GM12878 (cell line): Measurements from ENCODE around the gene ITPR3. TPM values are rescaled to one million over a fixed set of nuclear protein-coding genes. Genes with fewer than 3 reads are reported as not detected.

Source experiments
- ATAC-seq: fragments of 200-7000 bp; cut with Tn5 transposase; 3 replicates; pipeline ENCODE4 v1.9.1; 2020; ENCODE audit warnings: mild to moderate bottlenecking, moderate library complexity
- BruUV-seq: library from RNA; stranded (reverse); fragments of 400-500 nt; replicated peaks from 2 replicates; lab custom pipeline; 2021; lab: Mats Ljungman, UMichigan
- CTCF ChIA-PET: fragments of 300-600 bp; sonication (Branson Sonifier 250); formaldehyde crosslinking; extraction: SDS; loops from one replicate; lab custom pipeline; 2021; ENCODE audit warnings: inconsistent platforms; lab: Yijun Ruan, JAX
- POLR2A ChIA-PET: fragments of 350-600 bp; formaldehyde crosslinking; extraction: SDS; loops from one replicate; lab custom pipeline; 2021; ENCODE audit warnings: inconsistent platforms; lab: Charles Lee
- RAD21 ChIA-PET: fragments of 300-600 bp; sonication (Branson Sonifier 250); formaldehyde crosslinking; loops from one replicate; lab custom pipeline; 2023; ENCODE audit warnings: antibody characterized with exemption; ENCODE audit not compliant: unreplicated experiment; lab: Charles Lee
- SMC1A ChIA-PET: fragments of 300-600 bp; sonication (Branson Sonifier 250); formaldehyde crosslinking; loops from one replicate; lab custom pipeline; 2023; ENCODE audit not compliant: unreplicated experiment, uncharacterized antibody; lab: Charles Lee
- DNase-seq: peaks from one replicate; pipeline ENCODE4 v3.0.0-alpha.2; 2011; ENCODE audit warnings: low read depth, low spot score
- FAIRE-seq: peaks from 3 replicates; lab custom pipeline; 2011; peaks lifted over from hg19 to GRCh38; lab: Jason Lieb, UNC
- H2AFZ ChIP-seq: 2 replicates; pipeline ENCODE4 v1.6.0; 2011; ENCODE audit warnings: low read depth, low read length, control low read depth; ENCODE audit not compliant: control insufficient read depth
- H3K27ac ChIP-seq: 2 replicates; pipeline ENCODE4 v1.5.1; 2011; ENCODE audit warnings: control low read depth; ENCODE audit not compliant: control insufficient read depth, insufficient read depth
- H3K27me3 ChIP-seq, 2 experiments: replicated peaks in 1 of 2; 2 replicates each; pipeline versions ENCODE4 v1.6.0 to v1.6.1; 2011; ENCODE audit warnings: low read length in 1 of 2; ENCODE audit not compliant: control insufficient read depth in 2 of 2, insufficient read depth in 2 of 2
- H3K36me3 ChIP-seq, 2 experiments: 2 replicates each; pipeline ENCODE4 v1.5.1; 2011; ENCODE audit warnings: low read length in 1 of 2; ENCODE audit not compliant: control insufficient read depth in 2 of 2, insufficient read depth in 2 of 2
- H3K4me1 ChIP-seq: 2 replicates; pipeline ENCODE4 v1.6.1; 2011; ENCODE audit warnings: mild to moderate bottlenecking, low read length, moderate library complexity, mixed read lengths; ENCODE audit not compliant: control insufficient read depth, insufficient read depth
- H3K4me2 ChIP-seq: 2 replicates; pipeline ENCODE4 v1.6.0; 2011; ENCODE audit warnings: control low read depth; ENCODE audit not compliant: control insufficient read depth, insufficient read depth
- H3K4me3 ChIP-seq: fragments of 200-600 bp; sonication (generic); 2 replicates; pipeline ENCODE4 v1.5.1; 2016
- H3K79me2 ChIP-seq: 2 replicates; pipeline ENCODE4 v1.6.0; 2011; ENCODE audit warnings: low read length; ENCODE audit not compliant: control insufficient read depth, insufficient read depth
- H3K9ac ChIP-seq: 2 replicates; pipeline ENCODE4 v1.8.0; 2011; ENCODE audit warnings: low read length, control low read depth, mixed read lengths; ENCODE audit not compliant: control insufficient read depth, insufficient read depth
- H3K9me3 ChIP-seq: replicated peaks from 3 replicates; pipeline ENCODE4 v1.5.1; 2011; ENCODE audit warnings: mild to moderate bottlenecking, low read length; ENCODE audit not compliant: control insufficient read depth, insufficient read depth
- H4K20me1 ChIP-seq: 2 replicates; pipeline ENCODE4 v1.6.0; 2011; ENCODE audit not compliant: control insufficient read depth, insufficient read depth
- CEBPB ChIP-seq, 2 experiments: fragments of 150-350 bp in 1 of 2; IDR thresholded peaks; 2 replicates each; pipeline ENCODE4 v1.6.1; 2012 to 2014; ENCODE audit warnings: low read depth in 2 of 2, low read length in 2 of 2, borderline replicate concordance in 1 of 2, inconsistent platforms in 1 of 2
- CREB1 ChIP-seq: IDR thresholded peaks from 2 replicates; pipeline ENCODE4 v1.6.1; 2012; ENCODE audit warnings: low read depth, mild to moderate bottlenecking, inconsistent platforms
- ESRRA ChIP-seq: IDR thresholded peaks from 2 replicates; pipeline ENCODE4 v1.6.1; 2012; ENCODE audit warnings: mild to moderate bottlenecking, low read length, improper control_type of control experiment
- EZH2 ChIP-seq: IDR thresholded peaks from 2 replicates; pipeline ENCODE4 v1.6.1; 2012; ENCODE audit warnings: low read depth, mild to moderate bottlenecking, control low read depth, inconsistent platforms, low read length, borderline replicate concordance; ENCODE audit not compliant: control insufficient read depth
- GATAD2B ChIP-seq: fragments of 450-650 bp; conservative IDR thresholded peaks from 2 replicates; pipeline ENCODE4 v1.6.1; 2017; ENCODE audit warnings: low read depth, mild to moderate bottlenecking, moderate library complexity
- KLF5 ChIP-seq: fragments of 450-650 bp; IDR thresholded peaks from 2 replicates; pipeline ENCODE4 v1.6.1; 2014; ENCODE audit warnings: mild to moderate bottlenecking; ENCODE audit not compliant: partially characterized antibody
- RUNX3 ChIP-seq: IDR thresholded peaks from 2 replicates; pipeline ENCODE4 v1.6.1; 2012; ENCODE audit warnings: low read length, inconsistent platforms
- SIN3A ChIP-seq: IDR thresholded peaks from 2 replicates; pipeline ENCODE4 v1.6.1; 2012; ENCODE audit warnings: low read depth, low read length, improper control_type of control experiment
- SMC3 ChIP-seq: IDR thresholded peaks from 2 replicates; pipeline ENCODE4 v1.6.1; 2011; ENCODE audit warnings: low read length, improper control_type of control experiment, borderline replicate concordance
- TCF3 ChIP-seq: IDR thresholded peaks from 2 replicates; pipeline ENCODE4 v1.6.1; 2012; ENCODE audit warnings: low read depth, mild to moderate bottlenecking, low read length, borderline replicate concordance; ENCODE audit not compliant: insufficient read depth
- TCF7 ChIP-seq: IDR thresholded peaks from 2 replicates; pipeline ENCODE4 v1.6.1; 2014; ENCODE audit warnings: antibody characterized with exemption, borderline replicate concordance
- ZBED1 ChIP-seq: IDR thresholded peaks from 2 replicates; pipeline ENCODE4 v1.6.1; 2016; ENCODE audit warnings: borderline replicate concordance
- ZSCAN29 ChIP-seq: fragments of 450-650 bp; IDR thresholded peaks from 2 replicates; pipeline ENCODE4 v1.6.1; 2017; ENCODE audit warnings: mild to moderate bottlenecking, moderate library complexity
- WGBS: methylation state at CpG from one replicate; pipeline ENCODE4 v1.1.6; 2016; ENCODE audit warnings: low lambda C conversion rate; ENCODE audit not compliant: insufficient replicate concordance, insufficient coverage; ENCODE audit errors: missing lambda C conversion rate; 5-methylcytosine and 5-hydroxymethylcytosine counted together
- in situ Hi-C: fragments of 300-500 bp; cut with MboI; formaldehyde crosslinking; loops from 9 replicates; pipeline ENCODE4 v1.14.3; 2018; ENCODE audit warnings: mixed read lengths
- intact Hi-C: fragments of 100-400 bp; cut with micrococcal nuclease; formaldehyde crosslinking; loops from one replicate; pipeline ENCODE4 v1.14.2; 2022; ENCODE audit not compliant: unreplicated experiment
- polyA plus RNA-seq, 11 experiments: library from polyadenylated mRNA; depleted of rRNA in 4 of 11; unstranded in 6 of 11; stranded (reverse) in 5 of 11; fragments of >200 nt; fragmentation: Nextera tagmentation in 4 of 11; fragmentation: Illumina TruSeq in 1 of 11; extraction: Ambion mirVana in 4 of 11; extraction: Trizol in 1 of 11; gene quantifications; 1 replicate in 1 of 11; 2 replicates in 10 of 11; pipeline versions ENCODE4 v1.2.1 to v1.2.3, GENCODE V29; 2011 to 2016; ENCODE audit warnings: inconsistent platforms in 2 of 11, missing spikeins in 2 of 11, low read depth in 1 of 11
- total RNA-seq, 4 experiments: library from RNA; depleted of rRNA in 3 of 4; stranded (reverse); fragments of >200 nt in 3 of 4; fragmentation: Illumina TruSeq in 1 of 4; extraction: Trizol in 1 of 4; gene quantifications; 2 replicates each; pipeline versions ENCODE4 v1.2.1 to v1.2.3, GENCODE V29; 2013 to 2021
- TF ChIP-seq, protein P1 (sequence below), 3 experiments: IDR thresholded peaks in 2 of 3; conservative IDR thresholded peaks in 1 of 3; 2 replicates each; pipeline ENCODE4 v1.5.1; 2011; ENCODE audit warnings: low read depth in 3 of 3, low read length in 3 of 3, mild to moderate bottlenecking in 3 of 3, control low read depth in 2 of 3, moderate library complexity in 2 of 3, inconsistent platforms in 1 of 3, mixed read lengths in 1 of 3; ENCODE audit not compliant: control insufficient read depth in 2 of 3, insufficient read depth in 1 of 3; ENCODE audit errors: extremely low read depth in 1 of 3
- TF ChIP-seq, protein P2 (sequence below): fragments of 450-650 bp; IDR thresholded peaks from 2 replicates; pipeline ENCODE4 v1.6.1; 2018; ENCODE audit warnings: borderline replicate concordance, mild to moderate bottlenecking; ENCODE audit not compliant: partially characterized antibody

ITPR3 gene
- total and polyA plus RNA-seq, 10 of the 15 experiments (the other 5 are each of a cell fraction or from before 2014, with no cell fraction given): 0.32 to 34.0 (median 11.9) TPM

DNA sequence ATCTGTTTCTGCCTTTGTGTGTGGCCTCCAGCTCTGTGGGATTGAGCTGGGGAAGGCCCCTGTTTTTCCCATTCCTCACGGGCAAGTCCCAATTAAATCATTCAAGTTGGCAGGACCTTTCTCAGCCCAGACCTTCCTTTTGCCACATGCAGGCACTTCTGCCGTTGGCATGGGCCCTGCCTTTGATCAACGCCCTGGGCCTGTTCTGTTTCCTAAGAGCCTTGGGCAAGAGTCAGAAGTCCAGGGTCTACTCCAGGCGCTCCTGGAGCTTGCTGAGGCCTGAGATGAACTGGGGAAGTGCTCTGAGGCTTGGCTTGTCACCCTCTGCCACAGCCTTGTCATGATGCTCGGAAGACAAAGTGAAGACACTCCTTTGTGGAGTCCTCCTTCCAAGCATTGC is 118.4 kb downstream of the ITPR3 start (continued):
- no peak for TF ChIP-seq EZH2
- TF ChIP-seq SMC3: no peak
- TF ChIP-seq ZBED1: no peak
- TF ChIP-seq, all 136 proteins: peak for 0

DNA sequence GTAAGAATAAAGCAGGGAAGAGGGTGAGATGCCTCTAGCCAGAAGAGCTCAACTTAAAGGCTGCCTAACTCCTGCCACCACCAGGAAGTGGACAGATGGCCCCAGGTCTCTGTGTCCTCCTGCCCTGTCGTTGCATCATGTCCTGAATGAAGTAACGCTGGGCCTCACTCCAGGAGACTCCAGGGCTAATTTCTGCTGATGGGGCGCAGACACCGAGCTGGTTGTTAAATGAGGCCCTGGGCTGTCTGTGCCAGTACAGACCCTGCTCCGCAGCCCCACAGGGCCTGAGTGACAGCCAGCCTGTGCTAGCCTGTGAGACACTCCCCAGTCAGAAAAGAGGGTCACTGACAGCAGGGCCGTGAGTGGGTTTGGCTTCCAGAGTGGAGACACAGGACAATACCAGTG is 119.1 kb downstream of the ITPR3 start:
- WGBS: 59% methylated on average over 6 of the region's 6 CpGs
- BruUV-seq: no TSS peak
- Histone ChIP-seq H3K79me2 (no peaks in the 10 kb centered on the region), H3K9me3 (no peaks in the 10 kb centered on the region), H3K27me3 (no peaks in the 10 kb centered on the region; a peak in 1 of 4 replicates), H3K4me2 (no peak overlapping the region), H3K27ac (no peak overlapping the region), H3K36me3 (no peaks in the 10 kb centered on the region), H4K20me1 (no peaks in the 10 kb centered on the region), H3K4me3 (no peak overlapping the region), H2AFZ (no peak overlapping the region), H3K4me1 (no peaks in the 10 kb centered on the region), H3K9ac (no peak overlapping the region)
- POLR2A ChIA-PET: no interaction called here
- SMC1A ChIA-PET: no interaction called here
- TF ChIP-seq ESRRA (no peak), SIN3A (no peak), TCF3 (no peak), RUNX3 (no peak), KLF5 (no peak), CREB1 (no peak), CEBPB (IDR thresholded peaks at IDR 0.05; ENCODE audit: borderline replicate concordance in 1 of 2, low read depth in 2 of 2, low read length in 2 of 2) (no peak), TCF7 (no peak), ZSCAN29 (no peak), GATAD2B (no peak)
- TF ChIP-seq, protein P1, sequence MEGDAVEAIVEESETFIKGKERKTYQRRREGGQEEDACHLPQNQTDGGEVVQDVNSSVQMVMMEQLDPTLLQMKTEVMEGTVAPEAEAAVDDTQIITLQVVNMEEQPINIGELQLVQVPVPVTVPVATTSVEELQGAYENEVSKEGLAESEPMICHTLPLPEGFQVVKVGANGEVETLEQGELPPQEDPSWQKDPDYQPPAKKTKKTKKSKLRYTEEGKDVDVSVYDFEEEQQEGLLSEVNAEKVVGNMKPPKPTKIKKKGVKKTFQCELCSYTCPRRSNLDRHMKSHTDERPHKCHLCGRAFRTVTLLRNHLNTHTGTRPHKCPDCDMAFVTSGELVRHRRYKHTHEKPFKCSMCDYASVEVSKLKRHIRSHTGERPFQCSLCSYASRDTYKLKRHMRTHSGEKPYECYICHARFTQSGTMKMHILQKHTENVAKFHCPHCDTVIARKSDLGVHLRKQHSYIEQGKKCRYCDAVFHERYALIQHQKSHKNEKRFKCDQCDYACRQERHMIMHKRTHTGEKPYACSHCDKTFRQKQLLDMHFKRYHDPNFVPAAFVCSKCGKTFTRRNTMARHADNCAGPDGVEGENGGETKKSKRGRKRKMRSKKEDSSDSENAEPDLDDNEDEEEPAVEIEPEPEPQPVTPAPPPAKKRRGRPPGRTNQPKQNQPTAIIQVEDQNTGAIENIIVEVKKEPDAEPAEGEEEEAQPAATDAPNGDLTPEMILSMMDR (IDR thresholded peaks at IDR 0.05 in 2 of 3, conservative IDR thresholded peaks at IDR 0.05 in 1 of 3; ENCODE audit: control insufficient read depth in 2 of 3, extremely low read depth in 1 of 3, insufficient read depth in 1 of 3, low read depth in 3 of 3, low read length in 3 of 3): no peak
- TF ChIP-seq, protein P2, sequence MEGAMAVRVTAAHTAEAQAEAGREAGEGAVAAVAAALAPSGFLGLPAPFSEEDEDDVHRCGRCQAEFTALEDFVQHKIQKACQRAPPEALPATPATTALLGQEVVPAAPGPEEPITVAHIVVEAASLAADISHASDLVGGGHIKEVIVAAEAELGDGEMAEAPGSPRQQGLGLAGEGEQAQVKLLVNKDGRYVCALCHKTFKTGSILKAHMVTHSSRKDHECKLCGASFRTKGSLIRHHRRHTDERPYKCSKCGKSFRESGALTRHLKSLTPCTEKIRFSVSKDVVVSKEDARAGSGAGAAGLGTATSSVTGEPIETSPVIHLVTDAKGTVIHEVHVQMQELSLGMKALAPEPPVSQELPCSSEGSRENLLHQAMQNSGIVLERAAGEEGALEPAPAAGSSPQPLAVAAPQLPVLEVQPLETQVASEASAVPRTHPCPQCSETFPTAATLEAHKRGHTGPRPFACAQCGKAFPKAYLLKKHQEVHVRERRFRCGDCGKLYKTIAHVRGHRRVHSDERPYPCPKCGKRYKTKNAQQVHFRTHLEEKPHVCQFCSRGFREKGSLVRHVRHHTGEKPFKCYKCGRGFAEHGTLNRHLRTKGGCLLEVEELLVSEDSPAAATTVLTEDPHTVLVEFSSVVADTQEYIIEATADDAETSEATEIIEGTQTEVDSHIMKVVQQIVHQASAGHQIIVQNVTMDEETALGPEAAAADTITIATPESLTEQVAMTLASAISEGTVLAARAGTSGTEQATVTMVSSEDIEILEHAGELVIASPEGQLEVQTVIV: no peak
- DNase-seq (no peak), ATAC-seq (no peak), FAIRE-seq (no peak)
- intact Hi-C loops: no loop called here
- CTCF ChIA-PET: no interaction called here
- RAD21 ChIA-PET: no interaction called here
- in situ Hi-C loops: no loop called here
